Transverse colon (tissue), 4 donors: ENCODE measurements around the gene DENND1A. TPM values are rescaled to one million over a fixed set of nuclear protein-coding genes. Genes with fewer than 3 reads are reported as not detected.
"Not testable (repeated sequence)": the region's sequence is repeated elsewhere in the genome, so short reads cannot be mapped to it uniquely, and the experiment has no call there.

Experiments used
- DNase-seq: peaks from one replicate; pipeline ENCODE4 v3.0.0-alpha.2; 2019
- H3K27ac ChIP-seq, 4 donors: fragments of 200-600 bp; sonication (generic); 2 replicates each; pipeline ENCODE4 v1.5.1; 2016 to 2018; ENCODE audit warnings: inconsistent platforms in 4 of 4
- H3K27me3 ChIP-seq: fragments of 200-600 bp; sonication (generic); 2 replicates; pipeline ENCODE4 v1.5.1; 2017; ENCODE audit warnings: inconsistent platforms
- H3K36me3 ChIP-seq, 4 donors: fragments of 200-600 bp; sonication (generic); 2 replicates each; pipeline ENCODE4 v1.5.1; 2017 to 2019; ENCODE audit warnings: inconsistent platforms in 4 of 4
- H3K4me1 ChIP-seq, 4 donors: fragments of 200-600 bp; sonication (generic); 2 replicates each; pipeline ENCODE4 v1.5.1; 2017 to 2020; ENCODE audit warnings: inconsistent platforms in 4 of 4
- H3K4me3 ChIP-seq, 4 donors: fragments of 200-600 bp; sonication (generic); 1 replicate in 1 of 4; 2 replicates in 3 of 4; pipeline versions ENCODE4 v1.5.1 to v1.6.1; 2017 to 2019; ENCODE audit warnings: inconsistent platforms in 4 of 4
- H3K9me3 ChIP-seq, 2 donors: fragments of 200-600 bp; sonication (generic); 2 replicates each; pipeline ENCODE4 v1.5.1; 2017 to 2019; ENCODE audit warnings: inconsistent platforms in 2 of 2
- CTCF ChIP-seq, 5 experiments: fragments of 200-600 bp in 3 of 5; fragments of 450-650 bp in 2 of 5; sonication (generic) in 3 of 5; IDR thresholded peaks; 1 replicate in 2 of 5; 2 replicates in 3 of 5; pipeline ENCODE4 v1.5.1; 2016 to 2017; ENCODE audit warnings: antibody characterized with exemption in 5 of 5, inconsistent platforms in 3 of 5, mild to moderate bottlenecking in 2 of 5, moderate library complexity in 1 of 5
- EP300 ChIP-seq: sonication (generic); formaldehyde crosslinking; IDR thresholded peaks from one replicate; pipeline ENCODE4 v1.6.1; 2017; ENCODE audit warnings: antibody characterized with exemption, low read depth
- POLR2A ChIP-seq: fragments of 450-650 bp; IDR thresholded peaks from one replicate; pipeline ENCODE4 v1.6.1; 2016; ENCODE audit warnings: antibody characterized with exemption, mild to moderate bottlenecking, moderate library complexity
- POLR2AphosphoS5 ChIP-seq, 3 donors: sonication (generic); formaldehyde crosslinking; IDR thresholded peaks; one replicate each; pipeline ENCODE4 v1.6.1; 2016; ENCODE audit warnings: antibody characterized with exemption in 3 of 3
- WGBS, 2 donors: methylation state at CpG; one replicate each; pipeline ENCODE4 v1.1.5; 2018; ENCODE audit warnings: low coverage in 1 of 2; 5-methylcytosine and 5-hydroxymethylcytosine counted together
- in situ Hi-C, 4 donors: fragments of 200-750 bp; cut with MboI; loops; one replicate each; pipeline versions ENCODE4 v1.15.0 to v1.15.1; 2017; ENCODE audit warnings: low sequenced_read_pairs in 3 of 4, low pct_ligation_motif_present in 1 of 4, low pct_unique_long_range_greater_than_20kb in 1 of 4
- intact Hi-C: fragments of 100-400 bp; cut with DNase I; formaldehyde crosslinking; loops from one replicate; pipeline ENCODE4 v1.15.1; 2023; ENCODE audit warnings: low total_unique reads
- total RNA-seq, 4 donors: library from RNA; depleted of rRNA; stranded (reverse); fragments of >200 nt; gene quantifications; one replicate each; pipeline ENCODE4 v1.1.0, GENCODE V29; 2016

The DENND1A gene
- total RNA-seq, 4 donors from 2014 or later, result 12.5 to 78.6 (median 40.0) TPM

DNA sequence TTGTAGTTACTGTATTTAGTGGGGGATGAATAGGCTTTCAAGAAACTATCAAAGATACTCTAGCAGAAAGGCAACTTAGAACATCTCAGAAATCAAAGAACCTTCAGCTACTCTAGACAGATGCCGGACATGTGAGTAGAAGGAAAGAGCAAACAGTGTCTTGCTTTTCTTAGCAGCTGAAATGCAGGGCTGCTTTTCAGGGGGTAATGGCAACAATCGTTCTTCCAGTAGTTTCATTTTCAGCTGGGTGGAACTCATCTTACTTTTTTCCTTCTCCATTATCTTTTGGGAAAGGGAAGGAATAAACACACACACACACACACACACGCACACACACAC is 292.4 kb downstream of the DENND1A start:
- Histone ChIP-seq H3K9me3 (no peaks in the 10 kb centered on the region), H3K4me3 (peak overlapping the region in 2 of 4 donors; percentile 13 to 19), H3K27ac (peak overlapping the region; percentile 31 to 69 (median 40)), H3K36me3 (no peaks in the 10 kb centered on the region), H3K4me1 (peaks cover 6 to 28% (median 13%) of the 10 kb centered on the region in 4 donors), H3K27me3 (no peaks in the 10 kb centered on the region)
- in situ Hi-C loops (no loop called here), intact Hi-C loops (no loop called here)
- 0 to 7% methylated on average over 2 to 3 of the region's 3 CpGs for WGBS, 2 donors
- no peak for DNase-seq
- TF ChIP-seq CTCF (IDR thresholded peaks at IDR 0.05) (no peak), POLR2A (no peak), POLR2AphosphoS5 (IDR thresholded peaks at IDR 0.05) (no peak), EP300 (no peak)

- H3K27ac ChIP-seq, in situ Hi-C loops, H3K36me3 ChIP-seq, H3K27me3 ChIP-seq, intact Hi-C loops, H3K4me3 ChIP-seq, H3K9me3 ChIP-seq, DNase-seq: not testable (repeated sequence)
- WGBS, 2 donors, result 91 to 97% methylated on average over 9 to 10 of the region's 10 CpGs
- peaks cover 0 to 20% (median 10%) of the 10 kb centered on the region in 4 donors for H3K4me1 ChIP-seq
Measured at GRCh38 chr9:123636805-123637204, 293.1 kb downstream of the DENND1A start.

GRCh38 chr9:123631862-123632261 is 298.1 kb downstream of the DENND1A start:
- intact Hi-C loops, result no loop called here

DNA sequence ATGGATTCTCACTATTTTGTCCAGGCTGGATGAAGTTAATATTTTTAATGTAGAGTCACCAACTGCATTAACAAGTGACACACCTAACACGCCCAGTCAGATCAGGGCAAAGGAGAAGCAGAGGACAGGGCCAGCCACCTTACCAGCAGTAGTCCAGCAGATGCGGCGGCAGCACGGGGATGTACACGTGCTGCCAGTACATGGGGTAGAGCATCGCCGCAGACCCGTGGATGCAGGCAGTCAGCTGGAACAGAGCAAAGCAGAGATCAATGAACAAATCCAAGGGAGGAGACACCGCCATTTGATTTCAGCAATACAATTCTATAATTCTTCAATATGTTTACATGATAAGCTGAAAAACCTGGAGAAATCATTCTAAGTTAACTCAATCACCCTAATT is 299.7 kb downstream of the DENND1A start:
- no peak overlapping the region for H3K4me3 ChIP-seq
- WGBS, 2 donors, result 97% methylated on average over 5 to 9 of the region's 9 CpGs
- H3K4me1 ChIP-seq, result no peaks in the 10 kb centered on the region
- in situ Hi-C loops, result no loop called here
- no peaks in the 10 kb centered on the region for H3K9me3 ChIP-seq
- DNase-seq, result no peak
- no peaks in the 10 kb centered on the region for H3K27me3 ChIP-seq
- intact Hi-C loops, result no loop called here
- H3K36me3 ChIP-seq, result peaks cover 0 to 4% (median 0%) of the 10 kb centered on the region in 4 donors
- H3K27ac ChIP-seq, result no peak overlapping the region
- TF ChIP-seq CTCF (IDR thresholded peaks at IDR 0.05), result no peak
- no peak for TF ChIP-seq POLR2A
- TF ChIP-seq POLR2AphosphoS5 (IDR thresholded peaks at IDR 0.05), result no peak
- TF ChIP-seq EP300, result no peak

More at GRCh38 chr9:123631862-123632261, 298.1 kb downstream of the DENND1A start:
- Histone ChIP-seq H3K27ac (no peak overlapping the region), H3K36me3 (peaks cover 0 to 4% (median 0%) of the 10 kb centered on the region in 4 donors), H3K4me1 (no peaks in the 10 kb centered on the region), H3K9me3 (no peaks in the 10 kb centered on the region), H3K4me3 (no peak overlapping the region), H3K27me3 (no peaks in the 10 kb centered on the region)
- no peak for TF ChIP-seq POLR2AphosphoS5 (IDR thresholded peaks at IDR 0.05)
- TF ChIP-seq EP300, result no peak
- no peak for TF ChIP-seq POLR2A
- TF ChIP-seq CTCF (IDR thresholded peaks at IDR 0.05), result no peak
- in situ Hi-C loops, result no loop called here
- no peak for DNase-seq
- 84 to 86% methylated on average over 3 of the region's 3 CpGs for WGBS, 2 donors

GRCh38 chr9:123629531-123629930 is 300.4 kb downstream of the DENND1A start:
- TF ChIP-seq POLR2AphosphoS5 (IDR thresholded peaks at IDR 0.05) (no peak), CTCF (IDR thresholded peaks at IDR 0.05) (no peak), EP300 (no peak), POLR2A (no peak)
- Histone ChIP-seq H3K4me1 (no peaks in the 10 kb centered on the region), H3K27me3 (no peaks in the 10 kb centered on the region), H3K4me3 (no peak overlapping the region), H3K27ac (no peak overlapping the region), H3K9me3 (no peaks in the 10 kb centered on the region), H3K36me3 (peaks cover 0 to 4% (median 0%) of the 10 kb centered on the region in 4 donors)
- WGBS, 2 donors, result 92 to 98% methylated on average over 3 of the region's 3 CpGs
- in situ Hi-C loops (no loop called here), intact Hi-C loops (no loop called here)
- DNase-seq, result no peak
